Nephron (organoid): ENCODE data around the gene ST3GAL2.

Experiments
- H3K27ac Mint-ChIP-seq, 3 experiments: 2 replicates each; pipeline ENCODE4 v1.8.0; 2020; ENCODE audit warnings: mixed read lengths in 3 of 3, mild to moderate bottlenecking in 2 of 3, moderate library complexity in 1 of 3
- H3K27me3 Mint-ChIP-seq: 2 replicates; pipeline ENCODE4 v1.8.0; 2021; ENCODE audit warnings: low read depth, mild to moderate bottlenecking, moderate library complexity, mixed read lengths
- H3K36me3 Mint-ChIP-seq: 2 replicates; pipeline ENCODE4 v1.8.0; 2020; ENCODE audit warnings: low read depth, mixed read lengths
- H3K4me1 Mint-ChIP-seq: 2 replicates; pipeline ENCODE4 v1.8.0; 2020; ENCODE audit warnings: mixed read lengths
- H3K4me3 Mint-ChIP-seq, 3 experiments: 2 replicates each; pipeline ENCODE4 v1.8.0; 2020; ENCODE audit warnings: mild to moderate bottlenecking in 3 of 3, mixed read lengths in 3 of 3, moderate library complexity in 2 of 3
- H3K9me3 Mint-ChIP-seq: 2 replicates; pipeline ENCODE4 v1.8.0; 2020; ENCODE audit warnings: mixed read lengths
- TF ChIP-seq, protein P1 (sequence below), 3 experiments: fragments of 200-600 bp; sonication (generic); IDR thresholded peaks; one replicate each; pipeline ENCODE4 v1.5.0; 2021; ENCODE audit warnings: antibody characterized with exemption in 3 of 3; ENCODE audit not compliant: unreplicated experiment in 3 of 3

The ST3GAL2 gene

DNA sequence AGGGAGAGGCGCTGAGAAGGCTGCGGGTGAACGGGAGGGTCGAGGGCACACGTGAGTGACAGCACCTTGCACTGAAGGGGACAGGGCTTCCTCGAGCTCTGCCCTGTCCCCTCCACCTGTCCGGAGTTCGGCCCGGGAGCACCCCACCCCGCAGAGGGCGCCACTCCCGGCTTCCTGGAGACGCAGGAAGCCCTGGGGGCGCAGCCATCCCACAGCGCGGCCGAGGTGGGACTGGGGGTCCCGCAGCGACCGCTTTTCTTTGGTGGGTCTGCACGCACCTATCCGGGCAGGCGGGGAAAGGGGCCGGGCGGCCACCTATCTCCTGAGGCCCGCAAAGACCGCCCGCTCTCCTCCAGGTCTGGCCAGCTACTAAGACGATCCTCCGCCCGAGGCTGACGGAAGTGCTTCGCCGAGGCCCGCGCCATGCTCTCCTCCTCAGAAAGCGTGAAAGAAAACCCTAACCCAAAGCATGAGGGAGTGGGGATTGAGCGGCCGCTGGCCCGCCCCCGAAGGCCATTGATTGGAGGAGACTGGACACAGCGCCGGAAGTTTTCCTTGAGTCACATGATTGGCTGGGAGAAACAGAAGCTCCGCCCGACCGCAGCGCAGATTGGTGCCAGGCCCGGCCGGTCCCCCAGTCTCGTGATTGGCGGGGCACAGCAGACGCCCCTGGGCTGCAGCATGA lies 57.8 kb downstream of the ST3GAL2 start:
- peaks cover 5% of the 10 kb centered on the region for H3K4me1 Mint-ChIP-seq
- no peaks in the 10 kb centered on the region for H3K27me3 Mint-ChIP-seq
- peak overlapping the region; percentile 96 to 97 (median 96) for H3K27ac Mint-ChIP-seq
- peak overlapping the region; percentile 94 to 95 (median 95) for H3K4me3 Mint-ChIP-seq
- peaks cover 31% of the 10 kb centered on the region for H3K36me3 Mint-ChIP-seq
- no peaks in the 10 kb centered on the region for H3K9me3 Mint-ChIP-seq
- TF ChIP-seq, protein P1, sequence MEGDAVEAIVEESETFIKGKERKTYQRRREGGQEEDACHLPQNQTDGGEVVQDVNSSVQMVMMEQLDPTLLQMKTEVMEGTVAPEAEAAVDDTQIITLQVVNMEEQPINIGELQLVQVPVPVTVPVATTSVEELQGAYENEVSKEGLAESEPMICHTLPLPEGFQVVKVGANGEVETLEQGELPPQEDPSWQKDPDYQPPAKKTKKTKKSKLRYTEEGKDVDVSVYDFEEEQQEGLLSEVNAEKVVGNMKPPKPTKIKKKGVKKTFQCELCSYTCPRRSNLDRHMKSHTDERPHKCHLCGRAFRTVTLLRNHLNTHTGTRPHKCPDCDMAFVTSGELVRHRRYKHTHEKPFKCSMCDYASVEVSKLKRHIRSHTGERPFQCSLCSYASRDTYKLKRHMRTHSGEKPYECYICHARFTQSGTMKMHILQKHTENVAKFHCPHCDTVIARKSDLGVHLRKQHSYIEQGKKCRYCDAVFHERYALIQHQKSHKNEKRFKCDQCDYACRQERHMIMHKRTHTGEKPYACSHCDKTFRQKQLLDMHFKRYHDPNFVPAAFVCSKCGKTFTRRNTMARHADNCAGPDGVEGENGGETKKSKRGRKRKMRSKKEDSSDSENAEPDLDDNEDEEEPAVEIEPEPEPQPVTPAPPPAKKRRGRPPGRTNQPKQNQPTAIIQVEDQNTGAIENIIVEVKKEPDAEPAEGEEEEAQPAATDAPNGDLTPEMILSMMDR (IDR thresholded peaks at IDR 0.05; ENCODE audit: unreplicated experiment in 3 of 3): peak in 2 of 3 experiments; percentile 12 to 20

DNA sequence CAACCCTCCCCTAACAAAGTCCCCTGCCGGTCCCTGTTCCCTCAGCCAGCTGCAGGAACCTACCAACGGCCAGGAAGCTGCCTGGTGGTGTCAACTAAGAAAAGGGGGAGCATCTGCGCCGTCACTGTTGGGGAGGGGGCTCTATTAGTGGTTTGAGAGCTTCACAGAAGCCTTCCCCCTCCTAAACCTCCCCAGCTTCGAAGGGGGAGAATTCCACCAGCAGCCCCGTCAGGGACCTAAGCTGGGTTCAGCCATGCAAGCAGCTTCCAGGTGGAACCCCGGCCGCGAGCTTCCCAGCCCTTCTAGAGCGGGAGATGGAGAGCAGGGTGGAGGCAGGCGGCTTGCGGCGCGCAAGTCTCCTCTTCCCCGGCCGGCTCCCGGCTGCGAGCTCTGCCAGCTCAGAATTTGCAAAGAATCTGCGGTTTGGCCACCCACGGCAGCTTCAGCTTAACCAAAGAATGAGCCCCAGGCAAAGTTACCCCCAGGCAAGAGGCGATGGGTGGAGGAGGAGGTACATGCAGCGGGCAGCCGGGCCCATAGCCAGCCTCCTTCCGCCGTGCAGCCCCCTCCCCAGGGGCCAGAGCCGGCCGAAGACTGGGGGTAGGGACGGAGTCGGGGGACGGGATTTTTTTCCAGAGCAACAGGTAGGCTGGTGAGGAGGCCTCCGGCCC lies 58.5 kb downstream of the ST3GAL2 start:
- Mint-ChIP-seq H3K36me3 (peaks cover 31% of the 10 kb centered on the region), H3K27ac (peak overlapping the region; percentile 82 to 97 (median 89)), H3K4me1 (peaks cover 5% of the 10 kb centered on the region), H3K4me3 (peak overlapping the region; percentile 94 to 95 (median 95)), H3K27me3 (no peaks in the 10 kb centered on the region), H3K9me3 (no peaks in the 10 kb centered on the region)
- TF ChIP-seq, protein P1 (IDR thresholded peaks at IDR 0.05; ENCODE audit: unreplicated experiment in 3 of 3): no peak

DNA sequence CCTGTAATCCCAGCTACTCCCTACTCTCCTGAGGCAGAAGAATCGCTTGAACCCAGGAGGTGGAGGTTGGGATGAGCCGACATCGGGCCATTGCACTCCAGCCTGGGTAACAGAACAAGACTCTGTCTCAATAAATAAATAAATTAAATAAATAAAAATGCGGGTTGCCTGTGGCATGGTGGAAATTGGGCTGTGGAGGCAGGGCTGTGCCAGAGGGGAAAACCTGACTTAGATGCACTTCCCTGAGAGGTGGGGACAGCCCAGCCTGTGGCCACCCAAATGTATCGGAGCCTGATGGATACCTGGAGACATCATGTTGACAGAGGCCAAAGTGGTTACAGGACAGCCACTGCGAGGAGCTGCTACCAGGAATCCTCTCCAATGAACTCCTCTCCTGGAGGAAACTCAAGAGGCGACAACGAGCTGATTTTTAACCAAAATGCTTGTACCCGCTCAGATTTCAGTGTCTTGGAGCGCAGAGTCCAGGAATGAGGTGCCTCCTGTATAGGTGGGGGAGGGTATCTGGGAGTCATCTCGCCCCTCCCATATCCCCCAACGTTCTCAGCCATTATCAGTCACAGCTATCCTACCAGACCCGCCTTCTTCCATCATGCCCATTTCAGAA lies 59.9 kb downstream of the ST3GAL2 start:
- Mint-ChIP-seq H3K4me3 (peak overlapping the region; percentile 53 to 56 (median 54)), H3K27ac (peak overlapping the region in 2 of 3 experiments; percentile 39 to 97), H3K9me3 (no peaks in the 10 kb centered on the region), H3K4me1 (peaks cover 5% of the 10 kb centered on the region), H3K27me3 (no peaks in the 10 kb centered on the region), H3K36me3 (peaks cover 27% of the 10 kb centered on the region)
- TF ChIP-seq, protein P1 (IDR thresholded peaks at IDR 0.05; ENCODE audit: unreplicated experiment in 3 of 3): no peak

DNA sequence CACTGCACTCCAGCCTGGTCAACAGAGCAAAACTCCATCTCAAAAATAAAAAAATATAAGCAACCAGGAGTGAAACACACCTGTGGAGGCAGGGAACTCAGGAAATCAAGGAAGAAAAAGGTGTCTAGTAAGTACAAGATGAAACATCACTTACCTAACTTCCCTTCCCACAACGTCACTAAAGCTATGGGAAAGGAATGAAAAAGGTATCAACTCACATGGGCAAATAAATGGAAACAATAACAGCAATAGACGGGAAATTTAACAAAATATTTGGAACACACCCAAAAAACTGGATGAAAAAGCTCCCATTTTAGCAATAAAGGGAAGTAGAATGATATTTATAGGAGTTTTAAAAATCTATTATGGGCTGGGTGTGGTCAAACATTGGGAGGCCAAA lies 61.1 kb downstream of the ST3GAL2 start:
- Mint-ChIP-seq H3K27ac (no peak overlapping the region), H3K4me1 (peaks cover 5% of the 10 kb centered on the region), H3K4me3 (peak overlapping the region; percentile 28 to 62 (median 57)), H3K36me3 (peaks cover 25% of the 10 kb centered on the region), H3K27me3 (no peaks in the 10 kb centered on the region), H3K9me3 (no peaks in the 10 kb centered on the region)
- TF ChIP-seq, protein P1 (IDR thresholded peaks at IDR 0.05; ENCODE audit: unreplicated experiment in 3 of 3): no peak

DNA sequence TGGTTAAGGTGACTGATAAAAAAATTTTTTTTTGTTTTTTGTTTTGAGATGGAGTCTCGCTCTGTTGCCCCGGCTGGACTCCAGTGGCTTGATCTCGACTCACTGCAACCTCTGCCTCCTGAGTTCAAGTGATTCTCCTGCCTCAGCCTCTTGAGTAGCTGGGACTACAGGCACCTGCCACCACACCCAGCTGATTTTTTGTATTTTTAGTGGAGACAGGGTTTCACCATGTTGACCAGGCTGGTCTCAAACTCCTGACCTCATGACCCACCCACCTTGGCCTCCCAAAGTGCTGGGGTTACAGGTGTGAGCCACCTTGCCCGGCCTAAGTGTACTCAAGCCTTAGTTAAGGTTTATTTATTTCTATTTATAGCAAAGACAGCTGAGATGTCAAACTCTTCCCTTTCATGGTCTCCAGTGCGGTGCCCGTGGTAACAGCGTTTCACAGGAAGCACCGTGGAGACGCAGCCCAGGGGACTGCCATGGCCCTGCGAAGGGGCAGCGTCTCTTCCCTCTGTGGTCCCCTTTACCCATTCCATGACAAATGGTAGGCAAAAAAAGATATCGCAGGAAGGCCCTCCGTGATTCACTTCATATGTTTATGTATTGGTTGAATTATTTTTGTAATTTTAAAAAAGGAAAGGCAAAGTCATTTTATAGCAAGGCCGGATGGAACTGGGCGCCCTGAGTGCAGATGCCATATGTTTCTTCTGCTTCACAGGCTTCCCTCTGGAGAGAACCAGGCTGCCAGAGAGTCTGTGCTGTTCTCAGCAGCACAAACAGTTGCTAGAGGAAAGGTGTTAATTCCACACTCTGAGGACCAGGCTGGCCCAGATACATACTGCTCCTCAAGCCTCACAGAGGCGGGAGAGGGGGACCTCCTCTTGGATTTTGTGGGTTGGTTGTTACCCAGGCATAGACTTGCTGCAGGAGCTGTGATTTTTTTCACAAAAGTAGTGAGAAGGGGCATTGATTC lies 63.0 kb downstream of the ST3GAL2 start:
- Mint-ChIP-seq H3K36me3 (peaks cover 33% of the 10 kb centered on the region), H3K4me1 (peaks cover under 1% of the 10 kb centered on the region), H3K27me3 (no peaks in the 10 kb centered on the region), H3K27ac (peak overlapping the region; percentile 19 to 65 (median 58)), H3K9me3 (no peaks in the 10 kb centered on the region), H3K4me3 (no peak overlapping the region)
- TF ChIP-seq, protein P1 (IDR thresholded peaks at IDR 0.05; ENCODE audit: unreplicated experiment in 3 of 3): no peak
